NT2/D1 (cell line): ENCODE measurements around the gene ALLC.

Experiments
- YY1 ChIP-seq: IDR thresholded peaks from 2 replicates; pipeline ENCODE4 v1.6.1; 2011; ENCODE audit not compliant: insufficient read length, insufficient read depth
- ZNF274 ChIP-seq: IDR thresholded peaks from 2 replicates; pipeline ENCODE4 v1.6.1; 2011; ENCODE audit warnings: mild to moderate bottlenecking, low read depth, low read length

GRCh38 chr2:3692375-3692774, 34.4 kb downstream of the ALLC start:
- no peak for TF ChIP-seq YY1
- TF ChIP-seq ZNF274: no peak
